Measurements from ENCODE around the gene GPATCH2L. TPM values are rescaled to one million over a fixed set of nuclear protein-coding genes. Genes with fewer than 3 reads are reported as not detected.

The GPATCH2L gene
- polyA plus RNA-seq, 1 experiment = 23.6 TPM

GRCh38 chr14:76149196-76149595 is 2.5 kb upstream of the GPATCH2L start:
- H3K36me3 ChIP-seq (ENCODE audit: control insufficient read depth, insufficient read depth, low read length) = no peaks in the 10 kb centered on the region; the same call in 1 of the 2 replicates
- TF ChIP-seq, protein P1, sequence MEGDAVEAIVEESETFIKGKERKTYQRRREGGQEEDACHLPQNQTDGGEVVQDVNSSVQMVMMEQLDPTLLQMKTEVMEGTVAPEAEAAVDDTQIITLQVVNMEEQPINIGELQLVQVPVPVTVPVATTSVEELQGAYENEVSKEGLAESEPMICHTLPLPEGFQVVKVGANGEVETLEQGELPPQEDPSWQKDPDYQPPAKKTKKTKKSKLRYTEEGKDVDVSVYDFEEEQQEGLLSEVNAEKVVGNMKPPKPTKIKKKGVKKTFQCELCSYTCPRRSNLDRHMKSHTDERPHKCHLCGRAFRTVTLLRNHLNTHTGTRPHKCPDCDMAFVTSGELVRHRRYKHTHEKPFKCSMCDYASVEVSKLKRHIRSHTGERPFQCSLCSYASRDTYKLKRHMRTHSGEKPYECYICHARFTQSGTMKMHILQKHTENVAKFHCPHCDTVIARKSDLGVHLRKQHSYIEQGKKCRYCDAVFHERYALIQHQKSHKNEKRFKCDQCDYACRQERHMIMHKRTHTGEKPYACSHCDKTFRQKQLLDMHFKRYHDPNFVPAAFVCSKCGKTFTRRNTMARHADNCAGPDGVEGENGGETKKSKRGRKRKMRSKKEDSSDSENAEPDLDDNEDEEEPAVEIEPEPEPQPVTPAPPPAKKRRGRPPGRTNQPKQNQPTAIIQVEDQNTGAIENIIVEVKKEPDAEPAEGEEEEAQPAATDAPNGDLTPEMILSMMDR (IDR thresholded peaks at IDR 0.05; ENCODE audit: insufficient read depth, low read depth, low read length) = no peak
- H3K4me3 ChIP-seq (ENCODE audit: low read depth, low read length) = no peak overlapping the region
- POLR2A ChIA-PET = no interaction called here
- CTCF ChIA-PET = no interaction called here
- peaks cover 3% of the 10 kb centered on the region; the same call in 1 of the 2 replicates for H3K27me3 ChIP-seq (ENCODE audit: control insufficient read depth, insufficient read depth, low read length)
- DNase-seq (ENCODE audit: low read depth) = no peak

DNA sequence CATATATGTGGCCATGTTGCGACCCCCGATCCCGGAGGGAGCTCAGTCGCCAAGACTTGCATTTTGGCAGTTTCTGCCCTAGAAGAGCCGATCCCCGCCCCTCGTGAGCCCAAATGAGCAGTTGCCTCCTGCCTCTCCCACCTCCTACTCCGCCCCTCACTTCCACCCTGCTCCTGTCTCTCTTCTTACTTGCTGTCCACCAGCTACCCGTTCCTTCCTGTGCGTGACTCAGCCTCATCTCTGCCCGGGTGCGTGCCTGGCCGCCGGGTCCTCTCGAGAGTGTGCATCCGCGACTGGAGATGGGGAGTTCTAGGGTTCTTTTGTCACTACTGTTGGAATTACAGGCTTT is 585 bp downstream of the GPATCH2L start:
- H3K4me3 ChIP-seq (ENCODE audit: low read depth, low read length) = peak overlapping the region; percentile 85
- H3K36me3 ChIP-seq (ENCODE audit: control insufficient read depth, insufficient read depth, low read length) = peaks cover 5% of the 10 kb centered on the region
- TF ChIP-seq, protein P1 (IDR thresholded peaks at IDR 0.05; ENCODE audit: insufficient read depth, low read depth, low read length) = no peak
- ChIA-PET POLR2A (interaction anchor here (0.6 kb wide), 1 partner anchor 711 kb away, joined by 3 read pairs; no protein-coding TSS in a partner anchor), CTCF (interaction anchor here (1.0 to 2.1 kb wide), 3 partner anchors 9 to 201 kb away, joined by 3 to 8 read pairs (median 5); no protein-coding TSS in a partner anchor)
- peak; percentile 42 for DNase-seq (ENCODE audit: low read depth)
- H3K27me3 ChIP-seq (ENCODE audit: control insufficient read depth, insufficient read depth, low read length) = peaks cover 2% of the 10 kb centered on the region; the same call in 1 of the 2 replicates

GRCh38 chr14:76153919-76154318 is 2.2 kb downstream of the GPATCH2L start:
- no peak overlapping the region for H3K4me3 ChIP-seq (ENCODE audit: low read depth, low read length)
- ChIA-PET CTCF (interaction anchor here (2.1 kb wide), 1 partner anchor 103 kb away, joined by 8 read pairs; no protein-coding TSS in a partner anchor), POLR2A (no interaction called here)
- TF ChIP-seq, protein P1 (IDR thresholded peaks at IDR 0.05; ENCODE audit: insufficient read depth, low read depth, low read length) = no peak
- DNase-seq (ENCODE audit: low read depth) = no peak
- peaks cover 5% of the 10 kb centered on the region for H3K36me3 ChIP-seq (ENCODE audit: control insufficient read depth, insufficient read depth, low read length)
- no peaks in the 10 kb centered on the region; the same call in 1 of the 2 replicates for H3K27me3 ChIP-seq (ENCODE audit: control insufficient read depth, insufficient read depth, low read length)

DNA sequence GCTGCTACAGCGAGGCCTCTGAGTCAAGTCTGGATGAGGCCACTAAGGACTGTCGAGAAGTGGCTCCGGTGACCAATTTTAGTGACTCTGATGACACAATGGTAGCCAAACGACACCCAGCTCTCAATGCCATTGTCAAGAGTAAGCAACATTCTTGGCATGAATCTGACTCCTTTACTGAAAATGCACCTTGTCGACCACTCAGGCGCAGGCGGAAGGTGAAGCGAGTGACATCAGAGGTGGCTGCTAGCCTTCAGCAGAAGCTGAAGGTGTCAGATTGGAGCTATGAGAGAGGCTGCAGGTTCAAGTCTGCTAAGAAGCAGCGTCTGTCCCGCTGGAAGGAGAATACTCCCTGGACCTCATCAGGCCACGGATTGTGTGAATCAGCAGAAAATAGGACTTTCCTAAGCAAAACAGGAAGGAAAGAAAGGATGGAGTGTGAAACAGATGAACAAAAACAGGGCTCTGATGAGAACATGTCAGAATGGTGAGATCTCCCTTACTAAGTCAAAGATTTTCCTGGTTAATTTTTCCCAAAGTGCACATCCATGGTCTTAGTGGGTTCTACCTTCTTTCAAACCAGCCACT is 2.9 kb downstream of the GPATCH2L start:
- Histone ChIP-seq H3K4me3 (ENCODE audit: low read depth, low read length) (no peak overlapping the region), H3K36me3 (ENCODE audit: control insufficient read depth, insufficient read depth, low read length) (peaks cover 6% of the 10 kb centered on the region), H3K27me3 (ENCODE audit: control insufficient read depth, insufficient read depth, low read length) (no peaks in the 10 kb centered on the region)
- TF ChIP-seq, protein P1 (IDR thresholded peaks at IDR 0.05; ENCODE audit: insufficient read depth, low read depth, low read length) = no peak
- ChIA-PET CTCF (interaction anchor here (1.2 kb wide), 1 partner anchor 232 kb away, joined by 3 read pairs; no protein-coding TSS in a partner anchor), POLR2A (no interaction called here)
- DNase-seq (ENCODE audit: low read depth) = no peak

- DNase-seq (ENCODE audit: low read depth) = no peak
- H3K27me3 ChIP-seq (ENCODE audit: control insufficient read depth, insufficient read depth, low read length) = no peaks in the 10 kb centered on the region
- peaks cover 11% of the 10 kb centered on the region for H3K36me3 ChIP-seq (ENCODE audit: control insufficient read depth, insufficient read depth, low read length)
- TF ChIP-seq, protein P1 (IDR thresholded peaks at IDR 0.05; ENCODE audit: insufficient read depth, low read depth, low read length) = no peak
- ChIA-PET POLR2A (no interaction called here), CTCF (no interaction called here)
- H3K4me3 ChIP-seq (ENCODE audit: low read depth, low read length) = no peak overlapping the region
Measured at GRCh38 chr14:76163668-76164363, 12.1 kb downstream of the GPATCH2L start.
